OCI-LY7 (cell line): ENCODE data around the gene NELFA.

Experiments
- EZH2phosphoT487 ChIP-seq: fragments of 200-600 bp; sonication (generic); IDR thresholded peaks from 2 replicates; pipeline ENCODE4 v1.6.1; 2018; ENCODE audit warnings: low read depth, borderline replicate concordance, mild to moderate bottlenecking, mixed run types, antibody characterized with exemption, low read length, moderate library complexity, mixed read lengths
- TF ChIP-seq, protein P1 (sequence below): fragments of 200-600 bp; sonication (generic); conservative IDR thresholded peaks from 2 replicates; pipeline ENCODE4 v1.5.1; 2014; ENCODE audit warnings: mild to moderate bottlenecking, antibody characterized with exemption, low read length, moderate library complexity, mixed read lengths

DNA sequence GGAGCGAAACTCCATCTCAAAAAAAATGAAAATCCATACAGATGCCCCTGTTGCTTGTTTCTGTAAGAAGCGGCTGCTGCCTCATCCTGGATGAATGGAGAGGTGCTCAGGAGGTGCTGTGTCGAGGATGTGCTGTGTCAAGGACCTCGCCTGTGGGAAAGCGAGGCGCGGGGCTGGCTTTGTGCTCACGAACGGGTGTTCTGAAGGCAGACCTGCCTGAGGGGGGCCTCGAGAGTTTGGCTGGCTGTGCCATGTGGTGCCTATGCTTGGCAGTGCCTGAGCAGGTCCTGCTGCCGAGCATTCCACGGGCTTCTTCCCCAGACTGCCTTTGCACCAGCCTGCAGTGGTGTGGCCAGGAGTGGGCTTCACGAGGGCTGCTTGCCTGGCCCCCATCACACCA is 76.0 kb downstream of the NELFA start:
- TF ChIP-seq, protein P1, sequence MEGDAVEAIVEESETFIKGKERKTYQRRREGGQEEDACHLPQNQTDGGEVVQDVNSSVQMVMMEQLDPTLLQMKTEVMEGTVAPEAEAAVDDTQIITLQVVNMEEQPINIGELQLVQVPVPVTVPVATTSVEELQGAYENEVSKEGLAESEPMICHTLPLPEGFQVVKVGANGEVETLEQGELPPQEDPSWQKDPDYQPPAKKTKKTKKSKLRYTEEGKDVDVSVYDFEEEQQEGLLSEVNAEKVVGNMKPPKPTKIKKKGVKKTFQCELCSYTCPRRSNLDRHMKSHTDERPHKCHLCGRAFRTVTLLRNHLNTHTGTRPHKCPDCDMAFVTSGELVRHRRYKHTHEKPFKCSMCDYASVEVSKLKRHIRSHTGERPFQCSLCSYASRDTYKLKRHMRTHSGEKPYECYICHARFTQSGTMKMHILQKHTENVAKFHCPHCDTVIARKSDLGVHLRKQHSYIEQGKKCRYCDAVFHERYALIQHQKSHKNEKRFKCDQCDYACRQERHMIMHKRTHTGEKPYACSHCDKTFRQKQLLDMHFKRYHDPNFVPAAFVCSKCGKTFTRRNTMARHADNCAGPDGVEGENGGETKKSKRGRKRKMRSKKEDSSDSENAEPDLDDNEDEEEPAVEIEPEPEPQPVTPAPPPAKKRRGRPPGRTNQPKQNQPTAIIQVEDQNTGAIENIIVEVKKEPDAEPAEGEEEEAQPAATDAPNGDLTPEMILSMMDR: no peak
- TF ChIP-seq EZH2phosphoT487: no peak
